GM23338 (cell line): Measurements from ENCODE around the gene TRIOBP. TPM values are rescaled to one million over a fixed set of nuclear protein-coding genes. Genes with fewer than 3 reads are reported as not detected.

ENCODE experiments used
- ATAC-seq: fragments of 200-7000 bp; cut with Tn5 transposase; 3 replicates; pipeline ENCODE4 v1.9.1; 2020
- DNase-seq: peaks from one replicate; pipeline ENCODE4 v3.0.0-alpha.2; 2015; ENCODE audit warnings: low spot score
- H2AFZ ChIP-seq: fragments of 200-600 bp; sonication (generic); 2 replicates; pipeline ENCODE4 v1.8.0; 2016; ENCODE audit warnings: antibody characterized with exemption, mild to moderate bottlenecking, moderate library complexity
- H3F3A ChIP-seq: fragments of 200-600 bp; sonication (generic); replicated peaks from 2 replicates; pipeline ENCODE4 v1.8.0; 2017; ENCODE audit warnings: antibody characterized with exemption, mixed run types, low read depth
- H3K27ac ChIP-seq: fragments of 200-600 bp; sonication (generic); 2 replicates; pipeline ENCODE4 v1.6.1; 2016; ENCODE audit warnings: low read depth
- H3K27me3 ChIP-seq: fragments of 200-600 bp; sonication (generic); 2 replicates; pipeline ENCODE4 v1.8.0; 2016; ENCODE audit warnings: mild to moderate bottlenecking, mixed run types, moderate library complexity; ENCODE audit not compliant: insufficient read depth
- H3K36me3 ChIP-seq: fragments of 200-600 bp; sonication (generic); 2 replicates; pipeline ENCODE4 v1.8.0; 2016; ENCODE audit warnings: mild to moderate bottlenecking; ENCODE audit not compliant: insufficient read depth
- H3K4me1 ChIP-seq: fragments of 200-600 bp; sonication (generic); 2 replicates; pipeline ENCODE4 v1.8.0; 2016; ENCODE audit warnings: mild to moderate bottlenecking, moderate library complexity; ENCODE audit not compliant: insufficient read depth
- H3K4me2 ChIP-seq: fragments of 200-600 bp; sonication (generic); 2 replicates; pipeline ENCODE4 v1.7.1; 2017; ENCODE audit warnings: mixed run types
- H3K4me3 ChIP-seq: fragments of 200-600 bp; sonication (generic); 2 replicates; pipeline ENCODE4 v1.6.1; 2016; ENCODE audit warnings: mixed run types
- H3K79me2 ChIP-seq: fragments of 200-600 bp; sonication (generic); replicated peaks from 2 replicates; pipeline ENCODE4 v1.8.0; 2017; ENCODE audit warnings: mild to moderate bottlenecking; ENCODE audit not compliant: insufficient read depth
- H3K9me2 ChIP-seq: fragments of 200-600 bp; sonication (generic); 2 replicates; pipeline ENCODE4 v1.8.0; 2017; ENCODE audit not compliant: insufficient read depth
- H4K20me1 ChIP-seq: fragments of 200-600 bp; sonication (generic); replicated peaks from 2 replicates; pipeline ENCODE4 v1.8.0; 2017; ENCODE audit warnings: mild to moderate bottlenecking; ENCODE audit not compliant: insufficient read depth
- H3K27ac Mint-ChIP-seq: 2 replicates; pipeline ENCODE4 v1.8.0; 2020; ENCODE audit warnings: inconsistent platforms, mild to moderate bottlenecking, moderate library complexity, mixed read lengths
- H3K27me3 Mint-ChIP-seq: 3 replicates; pipeline ENCODE4 v1.8.0; 2022; ENCODE audit warnings: low read depth, mild to moderate bottlenecking, moderate library complexity, mixed read lengths, inconsistent platforms; ENCODE audit not compliant: insufficient read depth, poor library complexity
- H3K36me3 Mint-ChIP-seq: 3 replicates; pipeline ENCODE4 v1.8.0; 2021; ENCODE audit warnings: low read depth, mild to moderate bottlenecking, inconsistent platforms, moderate library complexity, mixed read lengths
- H3K4me1 Mint-ChIP-seq: 3 replicates; pipeline ENCODE4 v1.8.0; 2020; ENCODE audit warnings: mild to moderate bottlenecking, inconsistent platforms, mixed read lengths
- H3K4me3 Mint-ChIP-seq: 3 replicates; pipeline ENCODE4 v1.8.0; 2021; ENCODE audit warnings: moderate library complexity, mild to moderate bottlenecking, inconsistent platforms, mixed read lengths
- H3K9me3 Mint-ChIP-seq: 3 replicates; pipeline ENCODE4 v1.8.0; 2020; ENCODE audit warnings: moderate library complexity, mild to moderate bottlenecking, inconsistent platforms, mixed read lengths
- EZH2 ChIP-seq: fragments of 200-600 bp; sonication (generic); IDR thresholded peaks from one replicate; pipeline ENCODE4 v1.8.0; 2017; ENCODE audit warnings: antibody characterized with exemption, mild to moderate bottlenecking, low read depth; ENCODE audit not compliant: unreplicated experiment
- EZH2phosphoT487 ChIP-seq: fragments of 200-600 bp; sonication (generic); IDR thresholded peaks from one replicate; pipeline ENCODE4 v1.8.1; 2018; ENCODE audit warnings: antibody characterized with exemption; ENCODE audit not compliant: unreplicated experiment
- JUNB ChIP-seq: IDR thresholded peaks from one replicate; pipeline ENCODE4 v1.6.1; 2016; ENCODE audit warnings: antibody characterized with exemption; ENCODE audit not compliant: unreplicated experiment
- NANOG ChIP-seq: IDR thresholded peaks from 2 replicates; pipeline ENCODE4 v1.6.1; 2016; ENCODE audit warnings: antibody characterized with exemption, borderline replicate concordance
- POLR2AphosphoS5 ChIP-seq: IDR thresholded peaks from 2 replicates; pipeline ENCODE4 v1.6.1; 2016; ENCODE audit warnings: antibody characterized with exemption, low read depth
- REST ChIP-seq: IDR thresholded peaks from one replicate; pipeline ENCODE4 v1.6.1; 2018; ENCODE audit warnings: antibody characterized with exemption; ENCODE audit not compliant: unreplicated experiment
- ZNF331 ChIP-seq: fragments of 250-450 bp; sonication (Bioruptor Pico); IDR thresholded peaks from 2 replicates; pipeline ENCODE4 v1.5.0; 2020; ENCODE audit warnings: low read depth, mild to moderate bottlenecking, moderate library complexity
- polyA plus RNA-seq: library from polyadenylated mRNA; unstranded; fragments of >200 nt; fragmentation: Nextera tagmentation; extraction: Ambion mirVana; gene quantifications from 2 replicates; pipeline ENCODE4 v1.2.1, GENCODE V29; 2016
- total RNA-seq: library from RNA; depleted of rRNA; stranded (reverse); fragments of >200 nt; shearing (Covaris generic); gene quantifications from 2 replicates; pipeline ENCODE4 v1.2.3, GENCODE V29; 2014

The TRIOBP gene
- total and polyA plus RNA-seq, 2 experiments from 2014 or later = 21.4 to 48.4 TPM

GRCh38 chr22:37647928-37648327 is 48.9 kb upstream of the TRIOBP start:
- Histone ChIP-seq H3F3A (0 out of 2 replicates have a peak, but pooled peaks cover 4% of the 10 kb centered on the region), H2AFZ (no peak overlapping the region), H3K4me1 (no peaks in the 10 kb centered on the region), H3K79me2 (no peaks in the 10 kb centered on the region), H3K27ac (no peak overlapping the region), H3K4me2 (no peak overlapping the region), H3K36me3 (peaks cover 8% of the 10 kb centered on the region), H3K9me2 (no peaks in the 10 kb centered on the region), H3K27me3 (no peaks in the 10 kb centered on the region), H3K4me3 (no peak overlapping the region), H4K20me1 (peaks cover 4% of the 10 kb centered on the region; the same call in 1 of the 2 replicates)
- H3K27me3 Mint-ChIP-seq = peaks cover 14% of the 10 kb centered on the region
- no peaks in the 10 kb centered on the region for H3K9me3 Mint-ChIP-seq
- no peak overlapping the region for H3K27ac Mint-ChIP-seq
- H3K36me3 Mint-ChIP-seq = peaks cover 51% of the 10 kb centered on the region
- peaks cover 2% of the 10 kb centered on the region; the same call in 1 of the 3 replicates for H3K4me1 Mint-ChIP-seq
- DNase-seq (no peak), ATAC-seq (no peak)
- no peak for TF ChIP-seq ZNF331
- no peak for TF ChIP-seq NANOG
- TF ChIP-seq JUNB = no peak
- no peak for TF ChIP-seq EZH2phosphoT487
- TF ChIP-seq EZH2 = no peak
- H3K4me3 Mint-ChIP-seq = no peak overlapping the region

GRCh38 chr22:37650463-37651136 is 46.2 kb upstream of the TRIOBP start:
- Mint-ChIP-seq H3K4me1 (no peaks in the 10 kb centered on the region), H3K9me3 (no peaks in the 10 kb centered on the region), H3K36me3 (peaks cover 43% of the 10 kb centered on the region), H3K4me3 (no peak overlapping the region), H3K27ac (no peak overlapping the region), H3K27me3 (peaks cover 10% of the 10 kb centered on the region)
- Histone ChIP-seq H3K79me2 (no peaks in the 10 kb centered on the region), H2AFZ (no peak overlapping the region), H3K4me1 (no peaks in the 10 kb centered on the region), H3K4me2 (no peak overlapping the region), H4K20me1 (no peaks in the 10 kb centered on the region; the same call in 1 of the 2 replicates), H3F3A (0 out of 2 replicates have a peak, but pooled peaks cover 4% of the 10 kb centered on the region), H3K27me3 (no peaks in the 10 kb centered on the region), H3K9me2 (no peaks in the 10 kb centered on the region), H3K27ac (no peak overlapping the region), H3K4me3 (no peak overlapping the region), H3K36me3 (peaks cover 8% of the 10 kb centered on the region)
- DNase-seq = no peak
- no peak for ATAC-seq
- no peak for TF ChIP-seq ZNF331
- no peak for TF ChIP-seq JUNB

GRCh38 chr22:37654563-37655251 is 42.1 kb upstream of the TRIOBP start:
- Histone ChIP-seq H3K36me3 (peaks cover 8% of the 10 kb centered on the region; the same call in 1 of the 2 replicates), H4K20me1 (peaks cover 3% of the 10 kb centered on the region; the same call in 1 of the 2 replicates), H3K27me3 (no peaks in the 10 kb centered on the region), H3K4me3 (no peak overlapping the region), H3K79me2 (peaks cover 7% of the 10 kb centered on the region), H3F3A (peaks cover 5% of the 10 kb centered on the region; the same call in 1 of the 2 replicates), H3K27ac (no peak overlapping the region), H3K9me2 (no peaks in the 10 kb centered on the region), H3K4me1 (peaks cover 3% of the 10 kb centered on the region; the same call in 1 of the 2 replicates), H3K4me2 (no peak overlapping the region), H2AFZ (no peak overlapping the region)
- peaks cover 9% of the 10 kb centered on the region for H3K4me1 Mint-ChIP-seq
- H3K4me3 Mint-ChIP-seq = no peak overlapping the region
- peaks cover 31% of the 10 kb centered on the region for H3K36me3 Mint-ChIP-seq
- H3K27me3 Mint-ChIP-seq = peaks cover 16% of the 10 kb centered on the region
- no peak for DNase-seq
- no peak for ATAC-seq
- H3K9me3 Mint-ChIP-seq = no peaks in the 10 kb centered on the region; the same call in 2 of the 3 replicates
- no peak overlapping the region for H3K27ac Mint-ChIP-seq
- TF ChIP-seq JUNB (no peak), REST (no peak), POLR2AphosphoS5 (no peak), NANOG (no peak), EZH2 (no peak)
